IPS DF 4.7 (cell line): ENCODE measurements around the gene PAGR1.
"Not testable (repeated sequence)": the region's sequence is repeated elsewhere in the genome, so short reads cannot be mapped to it uniquely, and the experiment has no call there.

Experiments
- DNase-seq: peaks from one replicate; pipeline ENCODE4 v3.0.0-alpha.2; 2013; ENCODE audit warnings: low spot score; ENCODE audit errors: extremely low read depth

The PAGR1 gene

DNA sequence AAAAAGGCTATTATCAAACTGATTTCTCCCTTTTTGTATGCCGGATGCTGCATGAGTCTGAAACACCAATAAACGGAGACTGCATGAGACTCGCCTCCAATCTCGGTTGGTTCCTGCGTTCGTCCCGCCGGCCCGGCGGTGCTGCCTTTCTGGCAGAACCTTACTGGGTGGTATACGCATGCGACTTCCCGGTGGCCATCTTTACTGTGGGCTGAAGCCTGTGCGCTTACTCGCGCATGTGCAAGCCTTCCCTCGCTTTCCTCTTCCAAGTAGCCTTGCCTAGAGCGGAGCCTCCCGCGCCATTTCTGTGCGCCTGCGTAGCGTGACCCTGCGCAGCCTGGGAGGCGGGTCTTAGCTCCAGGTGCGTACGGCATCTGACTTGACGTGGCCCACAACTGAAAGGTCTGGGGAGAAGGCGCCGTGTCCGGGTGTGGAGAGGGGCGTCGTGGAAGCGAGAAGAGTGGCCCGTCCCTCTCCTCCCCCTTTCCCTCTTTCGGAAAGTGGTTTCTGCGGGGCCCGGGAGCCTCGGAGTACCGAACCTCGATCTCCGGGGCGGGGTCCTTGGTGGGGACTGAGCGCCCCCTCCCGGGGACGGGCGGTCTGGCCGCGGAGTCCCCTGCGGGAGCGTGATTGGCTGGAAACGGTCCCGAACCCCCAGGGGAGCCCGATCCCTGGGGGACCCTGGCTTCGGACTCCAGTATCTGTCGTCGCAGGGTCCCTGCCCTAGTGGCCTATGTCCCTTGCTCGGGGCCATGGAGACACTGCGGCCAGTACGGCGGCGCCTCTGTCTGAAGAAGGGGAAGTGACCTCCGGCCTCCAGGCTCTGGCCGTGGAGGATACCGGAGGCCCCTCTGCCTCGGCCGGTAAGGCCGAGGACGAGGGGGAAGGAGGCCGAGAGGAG lies at the start of gene PAGR1:
Gene PAGR1 (plus strand): TSS at position 360 of the 901 bp plus-strand sequence. CDS start 374 bp downstream, at position 734.
- DNase-seq: peak; percentile 99

DNA sequence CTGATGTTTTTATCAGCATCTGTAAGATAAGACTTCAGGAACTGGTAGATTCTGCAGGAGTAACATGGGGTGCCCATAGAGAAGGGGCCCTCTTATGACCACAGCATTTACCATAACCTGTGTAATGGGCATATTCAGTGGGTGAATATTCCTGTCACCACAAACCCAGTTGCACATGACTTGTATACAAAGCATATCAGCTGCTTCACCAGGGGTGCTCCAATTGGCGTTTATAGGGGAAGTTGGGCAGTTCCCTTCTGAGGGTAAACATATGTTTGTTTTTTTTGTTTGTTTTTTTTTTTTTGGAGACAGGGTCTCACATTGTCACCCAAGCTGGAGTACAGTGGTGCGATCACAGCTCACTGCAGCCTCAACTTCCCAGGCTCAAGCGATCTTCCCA lies 49.4 kb upstream of the PAGR1 start:
- no peak for DNase-seq

DNA sequence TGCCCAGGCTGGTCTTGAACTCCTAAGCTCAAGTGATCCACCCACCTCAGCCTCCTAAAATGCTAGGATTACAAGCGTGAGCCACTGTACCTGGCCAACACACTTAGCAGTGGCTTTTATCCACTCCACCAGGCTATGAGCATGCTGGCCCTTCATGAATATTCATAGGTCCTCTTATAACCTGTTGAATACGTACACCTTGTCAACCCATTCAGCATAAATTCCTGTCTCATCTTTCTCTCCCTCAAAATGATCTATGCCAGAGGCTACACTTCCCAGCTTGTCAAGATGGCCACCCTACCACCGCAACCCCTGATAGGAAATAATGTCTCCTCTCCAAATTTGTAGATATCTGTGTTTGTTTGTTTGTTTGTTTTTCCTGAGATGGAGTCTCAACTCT lies 48.9 kb upstream of the PAGR1 start:
- DNase-seq: no peak

DNA sequence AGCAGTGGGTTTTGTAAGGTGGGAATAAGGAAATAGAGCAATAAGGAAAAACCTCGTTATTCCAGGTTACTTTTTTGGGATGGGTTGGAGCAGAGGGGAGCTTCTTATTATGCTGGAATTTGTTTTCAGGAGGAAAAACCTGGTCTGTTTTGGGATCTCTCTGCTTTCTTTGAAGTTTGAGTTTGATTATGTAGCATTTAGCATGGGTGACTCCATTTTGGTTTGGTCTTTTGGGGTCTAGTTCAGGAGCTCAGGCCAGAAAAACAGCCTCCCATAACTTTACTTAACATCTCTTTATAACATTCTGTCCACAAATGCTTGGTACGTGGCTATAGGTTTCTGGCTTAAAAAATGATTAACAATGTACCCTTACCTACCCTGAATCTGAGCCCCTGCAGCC lies 46.4 kb upstream of the PAGR1 start:
- no peak for DNase-seq

DNA sequence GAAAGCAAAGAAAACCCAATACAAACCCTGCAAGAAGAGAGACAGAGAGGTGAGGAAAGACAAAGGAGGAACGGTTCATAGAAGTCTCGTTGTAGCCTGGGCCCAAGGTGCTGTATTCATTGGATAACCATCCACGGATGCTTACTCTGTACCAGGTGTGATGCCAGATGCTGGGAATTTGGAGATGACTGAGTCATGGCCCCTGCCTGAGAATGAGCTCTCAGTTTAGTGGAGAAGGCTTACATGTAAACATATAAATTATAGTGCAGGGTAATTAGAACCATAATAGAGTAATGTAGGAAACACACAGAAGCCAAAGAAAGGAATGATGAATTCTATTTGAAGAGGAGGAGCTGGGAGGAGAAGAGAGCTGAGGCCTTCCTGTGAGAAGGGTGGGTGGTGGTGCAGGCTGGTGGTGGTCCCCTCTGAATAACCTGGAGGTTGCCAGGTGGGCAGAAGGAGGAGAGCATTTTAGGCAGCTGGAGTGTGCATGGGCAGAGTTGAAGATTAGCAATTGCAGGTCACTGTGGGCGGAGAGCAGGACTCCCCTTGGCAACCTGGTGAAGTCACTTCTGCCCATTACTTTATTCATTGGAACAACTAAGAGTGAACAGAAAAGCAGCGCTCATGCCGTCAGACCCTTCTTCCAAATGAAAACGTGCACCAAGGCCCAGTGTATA lies 45.6 kb upstream of the PAGR1 start:
- no peak for DNase-seq

DNA sequence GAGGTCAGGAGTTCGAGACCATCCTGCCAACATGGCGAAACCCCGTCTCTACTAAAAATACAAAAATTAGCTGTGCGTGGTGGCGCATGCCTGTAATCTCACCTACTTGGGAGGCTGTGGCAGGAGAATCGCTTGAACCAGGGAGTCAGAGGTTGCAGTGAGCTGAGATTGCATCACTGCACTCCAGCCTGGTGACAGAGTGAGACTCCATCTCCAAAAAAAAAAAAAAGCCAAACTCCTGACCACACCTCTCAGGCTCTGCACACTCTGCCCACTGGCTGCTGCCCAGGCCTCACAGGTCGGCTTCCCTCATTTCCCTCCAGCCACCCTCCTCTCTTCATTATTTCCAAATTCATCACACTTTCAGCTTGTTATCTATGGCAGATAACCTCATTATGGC lies 43.6 kb upstream of the PAGR1 start:
- not testable (repeated sequence) for DNase-seq

DNA sequence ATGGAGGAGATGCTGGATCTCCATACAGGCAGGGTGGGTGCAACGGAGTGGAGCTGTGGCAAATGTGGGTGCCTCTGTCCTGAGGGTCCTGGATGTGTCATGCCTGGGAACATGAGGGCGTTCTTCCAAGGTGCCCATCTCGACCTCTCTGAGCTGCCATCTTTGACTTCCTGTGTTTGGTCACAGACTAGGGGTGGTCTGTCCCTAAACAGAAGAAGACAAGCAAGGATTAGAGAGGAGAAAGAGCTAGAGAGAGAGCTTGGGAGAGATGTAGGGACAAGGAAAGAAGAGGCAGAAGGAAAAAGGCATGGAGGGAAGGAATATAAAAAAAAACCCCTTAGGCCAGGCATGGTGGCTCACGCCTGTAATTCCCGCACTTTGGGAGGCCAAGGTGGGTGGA lies 41.2 kb upstream of the PAGR1 start:
- no peak for DNase-seq

DNA sequence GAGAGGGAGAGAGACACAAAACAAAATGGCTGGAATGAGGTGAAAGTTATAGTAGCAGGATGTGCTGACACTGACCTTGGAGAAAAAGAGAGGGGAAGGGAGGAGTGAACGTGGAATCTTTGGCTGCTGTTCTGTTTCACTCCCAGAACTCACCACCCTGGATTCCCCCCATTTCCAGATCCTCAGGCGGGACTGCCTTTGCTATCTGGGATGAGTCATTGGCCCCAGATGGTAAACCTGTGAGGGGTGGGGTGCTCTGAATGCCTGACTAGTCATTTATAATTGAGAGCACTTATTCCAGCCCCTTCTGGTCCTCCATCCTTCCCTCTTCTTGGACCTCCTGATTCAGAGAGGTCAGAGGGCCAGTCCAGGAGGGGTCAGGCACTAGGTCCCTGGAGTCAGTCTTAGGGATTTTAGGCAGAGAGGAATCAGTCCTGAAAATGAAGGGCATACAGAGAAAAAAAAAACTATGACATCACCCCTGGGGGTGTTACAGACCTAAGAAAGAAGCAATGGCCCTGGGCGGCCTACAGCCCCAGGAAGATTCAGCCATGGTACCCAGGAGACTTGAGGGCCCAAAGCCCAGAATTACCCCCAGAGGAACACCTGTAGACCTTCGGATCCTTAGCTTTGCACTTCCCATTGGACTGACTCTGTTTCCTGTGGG lies 40.1 kb upstream of the PAGR1 start:
- no peak for DNase-seq

DNA sequence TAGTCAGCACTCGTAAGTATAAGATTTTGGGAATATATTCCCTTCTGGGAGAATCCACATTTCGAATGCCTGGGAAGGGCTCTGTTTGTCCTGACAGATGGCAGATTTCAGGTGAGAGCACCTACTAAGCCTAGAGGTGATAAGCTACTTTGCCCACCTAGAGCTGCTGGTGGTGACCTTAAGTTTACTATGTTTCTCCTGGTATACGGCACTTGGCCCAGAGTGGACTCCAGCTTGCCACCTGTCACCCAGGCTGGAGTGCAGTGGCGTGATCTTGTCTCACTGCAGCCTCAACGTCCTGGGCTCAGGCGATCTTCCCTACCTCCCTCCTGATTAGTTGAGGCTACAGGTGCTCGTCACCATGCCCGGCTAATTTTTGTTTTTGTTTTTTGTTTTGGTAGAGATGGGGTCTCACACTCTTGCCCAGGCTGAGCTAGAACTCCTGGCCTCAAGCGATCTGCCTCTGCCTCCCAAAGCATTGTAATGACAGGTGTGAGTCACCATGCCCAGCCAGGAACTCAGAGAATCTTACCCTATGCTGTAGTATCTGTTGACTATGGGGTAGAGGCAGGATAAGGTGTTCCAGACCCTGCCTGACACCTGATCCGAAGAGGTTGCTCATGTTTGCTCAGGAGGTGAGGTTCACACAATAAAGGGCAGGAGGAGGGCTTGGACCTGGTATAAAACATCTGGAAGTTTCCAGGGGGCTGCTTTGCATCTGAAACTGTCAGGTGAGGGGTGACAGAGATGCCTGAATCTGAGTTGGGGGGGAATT lies 38.2 kb upstream of the PAGR1 start, which contains the start of gene ZG16:
Gene ZG16 (plus strand): TSS at position 681 of the 775 bp plus-strand sequence. CDS start 1,011 bp downstream, outside the sequence.
- DNase-seq: no peak

DNA sequence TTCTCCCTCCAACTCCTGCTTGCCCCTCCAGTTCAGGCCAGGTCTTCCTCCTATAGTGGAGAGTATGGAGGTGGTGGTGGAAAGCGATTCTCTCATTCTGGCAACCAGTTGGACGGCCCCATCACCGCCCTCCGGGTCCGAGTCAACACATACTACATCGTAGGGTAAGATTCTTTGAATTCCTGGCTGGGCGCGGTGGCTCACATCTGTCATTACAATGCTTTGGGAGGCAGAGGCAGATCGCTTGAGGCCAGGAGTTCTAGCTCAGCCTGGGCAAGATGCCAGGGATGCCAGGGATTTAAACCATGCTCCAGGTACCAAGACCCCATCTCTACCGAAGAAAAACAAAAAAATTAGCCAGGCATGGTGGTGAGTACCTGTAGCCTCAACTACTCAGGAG lies 36.5 kb upstream of the PAGR1 start:
- DNase-seq: no peak

DNA sequence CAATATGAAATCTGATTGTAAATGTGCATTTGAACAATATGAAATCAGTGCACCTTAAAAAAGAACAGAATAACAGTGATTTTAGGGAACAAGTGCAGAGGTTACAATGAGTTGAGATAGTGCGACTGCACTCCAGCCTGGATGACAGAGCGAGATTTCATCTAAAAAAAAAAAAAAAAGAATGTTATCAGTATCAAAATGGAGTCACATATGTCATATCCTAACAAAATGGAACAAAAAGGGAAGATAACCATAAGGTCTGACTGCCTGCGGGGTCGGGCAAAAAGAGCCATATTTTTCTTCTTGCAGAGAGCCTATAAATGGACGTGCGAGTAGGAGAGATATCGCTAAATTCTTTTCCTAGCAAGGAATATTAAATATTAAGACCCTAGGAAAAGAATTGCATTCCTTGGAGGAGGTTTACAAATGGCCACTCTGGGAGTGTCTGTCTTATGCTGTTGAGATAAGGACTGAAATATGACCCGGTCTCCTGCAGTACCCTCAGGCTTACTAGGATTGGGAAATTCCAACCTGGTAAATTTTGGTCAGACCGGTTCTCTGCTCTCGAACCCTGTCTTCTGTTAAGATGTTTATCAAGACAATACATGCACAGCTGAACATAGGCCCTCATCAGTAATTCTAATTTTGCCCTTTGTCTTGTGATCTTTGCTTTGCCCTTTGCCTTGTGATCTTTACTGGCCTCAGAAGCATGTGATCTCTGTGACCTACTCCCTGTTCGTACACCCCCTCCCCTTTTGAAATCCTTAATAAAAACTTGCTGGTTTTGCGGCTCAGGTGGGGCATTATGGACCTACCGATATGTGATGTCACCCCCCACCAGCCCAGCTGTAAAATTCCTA lies 32.6 kb upstream of the PAGR1 start:
- not testable (repeated sequence) for DNase-seq

DNA sequence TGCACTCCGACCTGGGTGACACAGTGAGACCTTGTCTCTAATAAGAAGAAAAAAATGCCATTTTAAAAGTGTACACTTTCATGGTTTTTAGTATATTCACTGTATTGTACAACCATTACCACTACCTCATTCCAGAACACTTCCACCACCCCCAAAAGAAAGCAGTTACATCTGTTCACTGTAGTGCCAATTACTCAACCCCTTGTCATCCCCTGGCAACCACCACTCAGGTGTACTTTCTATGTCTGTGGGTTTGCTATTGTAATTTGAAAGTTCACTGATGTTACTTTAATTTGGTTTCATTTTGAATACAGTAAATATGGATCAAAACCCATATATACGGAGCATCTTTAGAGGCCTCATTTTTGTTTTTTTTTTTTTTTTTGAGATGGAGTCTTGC lies 31.8 kb upstream of the PAGR1 start:
- DNase-seq: no peak

DNA sequence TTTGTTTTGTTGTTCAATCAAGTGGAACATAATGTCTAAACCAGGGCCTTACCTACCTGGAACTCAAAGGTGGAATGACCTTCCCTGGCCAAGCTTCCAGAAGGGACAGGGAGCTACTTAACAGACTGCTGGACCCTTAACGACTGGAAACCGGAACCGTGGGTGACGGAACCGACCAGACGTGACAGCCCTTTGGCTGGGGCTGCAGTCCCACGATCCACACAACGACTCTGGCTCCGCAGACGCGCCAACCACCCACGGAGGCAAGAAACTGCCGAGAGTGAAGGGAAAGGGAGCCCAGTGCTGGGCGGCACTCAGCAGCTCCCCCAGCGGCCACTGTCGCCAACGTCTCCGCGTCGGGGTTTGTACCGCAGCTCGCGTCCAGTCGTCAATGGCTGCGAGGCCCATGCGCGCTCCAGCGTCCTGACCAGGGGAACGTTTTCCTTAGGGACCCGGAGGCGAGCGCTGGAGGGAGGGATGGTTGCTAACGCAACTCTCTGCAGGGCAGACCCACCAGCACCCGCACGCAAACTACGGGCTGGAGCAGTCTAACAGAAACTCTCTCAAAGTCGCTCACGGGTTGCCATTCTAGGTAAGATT lies 31.0 kb upstream of the PAGR1 start:
- no peak for DNase-seq

DNA sequence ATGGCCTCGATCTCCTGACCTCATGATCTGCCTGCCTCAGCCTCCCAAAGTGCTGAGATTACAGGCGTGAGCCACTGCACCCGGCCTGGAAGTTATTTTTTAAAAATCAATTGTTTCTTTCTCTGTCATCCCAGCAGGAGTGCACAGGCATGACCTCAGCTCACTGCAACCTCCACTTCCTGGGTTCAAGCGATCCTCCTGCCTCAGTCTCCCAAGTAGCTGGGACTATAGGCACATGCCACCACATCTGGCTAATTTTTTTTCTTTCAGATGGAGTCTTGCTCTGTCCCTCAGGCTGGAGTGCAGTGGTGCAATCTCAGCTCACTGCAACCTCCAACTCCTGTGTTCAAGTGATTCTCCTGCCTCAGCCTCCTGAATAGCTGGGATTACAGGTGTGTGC lies 28.8 kb upstream of the PAGR1 start:
- DNase-seq: not testable (repeated sequence)

DNA sequence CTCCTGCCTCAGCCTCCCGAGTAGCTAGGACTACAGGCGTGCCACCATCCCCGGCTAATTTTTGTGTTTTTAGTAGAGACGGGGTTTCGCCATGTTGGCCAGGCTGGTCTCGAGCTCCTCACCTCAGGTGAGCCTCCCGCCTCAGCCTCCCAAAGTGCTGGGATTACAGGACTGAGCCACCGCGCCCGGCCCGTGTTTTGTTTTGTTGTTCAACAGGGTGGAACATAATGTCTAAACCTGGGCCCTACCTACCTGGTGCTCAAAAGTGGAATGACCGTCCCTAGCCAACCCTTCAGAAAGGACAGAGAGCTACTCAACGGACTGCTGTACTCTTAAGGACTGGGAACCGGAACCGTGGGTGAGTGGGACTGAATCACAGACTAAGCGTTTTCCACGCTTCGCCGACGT lies 26.2 kb upstream of the PAGR1 start:
- no peak for DNase-seq

DNA sequence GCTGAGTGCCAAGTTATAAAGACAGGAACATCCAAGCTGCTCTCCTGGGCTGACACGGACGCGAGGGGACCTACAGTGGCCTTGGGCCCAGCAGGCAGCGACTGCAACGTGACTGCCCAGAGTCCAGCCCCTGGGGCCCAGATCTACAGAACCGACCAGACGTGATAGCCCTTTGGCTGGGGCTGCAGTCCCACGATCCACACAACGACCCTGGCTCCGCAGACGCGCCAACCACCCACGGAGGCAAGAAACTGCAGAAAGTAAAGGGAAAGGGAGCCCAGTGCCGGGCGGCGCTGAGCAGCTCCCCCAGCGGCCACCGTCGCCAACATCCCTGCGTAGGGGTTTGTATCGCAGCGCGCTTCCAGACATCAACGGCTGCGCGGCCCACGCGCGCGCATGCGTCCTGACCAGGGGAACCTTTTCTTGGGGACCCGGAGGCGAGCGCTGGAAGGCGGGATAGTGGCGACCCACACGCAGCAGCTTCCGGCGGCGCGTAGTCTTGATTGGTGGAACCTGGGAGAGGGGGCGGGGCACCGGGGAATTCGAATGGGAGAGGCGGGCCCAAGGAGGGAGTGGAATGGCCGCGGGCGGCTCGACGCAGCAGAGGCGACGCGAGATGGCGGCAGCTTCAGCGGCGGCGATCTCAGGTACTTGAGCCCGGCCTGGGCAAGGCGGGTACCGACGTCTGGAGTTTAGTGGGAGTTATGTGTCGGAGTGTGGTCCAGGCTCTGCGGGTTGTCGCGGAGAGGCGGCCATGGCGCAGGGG lies 25.6 kb upstream of the PAGR1 start, which contains the start of gene KIF22:
Gene KIF22 (plus strand): TSS at position 569 of the 766 bp plus-strand sequence. CDS start 9 bp downstream, at position 578.
- peak; percentile 92 for DNase-seq

DNA sequence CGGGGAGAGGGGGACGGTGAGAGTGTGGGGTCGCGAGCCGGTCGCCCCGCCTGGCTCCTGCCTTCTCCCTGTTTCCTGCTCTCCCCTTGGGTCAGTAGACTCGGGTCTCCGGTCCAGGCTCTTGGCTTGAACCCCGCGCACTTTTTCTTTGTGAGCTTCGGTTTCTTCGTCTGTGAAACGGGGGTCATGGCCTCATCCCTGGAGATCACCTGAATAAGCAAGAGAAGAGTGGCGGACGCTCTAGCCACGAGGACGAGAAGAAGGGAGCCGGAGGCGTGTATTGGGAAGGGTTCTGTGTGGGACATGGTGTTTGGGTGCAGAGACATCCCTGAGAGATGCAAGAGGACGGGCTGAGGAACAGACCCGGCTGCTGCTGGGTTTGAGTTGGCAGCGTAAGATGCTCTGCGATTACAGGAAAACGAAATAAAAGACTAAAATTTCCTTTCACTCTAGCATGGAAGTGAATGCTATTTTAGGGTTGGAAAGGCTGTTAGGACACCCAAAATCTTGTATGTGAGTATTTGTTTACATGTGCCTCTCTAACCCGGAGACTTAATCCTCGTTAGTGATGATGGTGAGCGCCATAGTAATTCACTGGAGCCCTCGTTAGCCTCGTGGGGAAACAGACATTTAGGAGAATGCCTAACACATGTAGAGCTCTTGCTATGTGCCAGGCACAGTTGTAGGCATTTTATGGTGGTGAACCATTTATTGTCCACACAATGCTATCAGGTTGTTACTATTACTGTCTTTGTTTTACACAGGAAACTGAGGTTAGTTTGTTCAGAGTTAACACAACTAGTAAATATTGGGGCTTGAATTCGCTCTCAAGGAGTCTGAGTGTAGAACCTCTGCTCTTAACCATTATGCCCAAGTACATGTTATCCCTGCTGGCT lies 24.8 kb upstream of the PAGR1 start:
- DNase-seq: no peak
